H9 (cell line): ENCODE measurements around the gene PNPLA1. TPM values are rescaled to one million over a fixed set of nuclear protein-coding genes. Genes with fewer than 3 reads are reported as not detected.

ENCODE experiments used
- DNase-seq: peaks from one replicate; pipeline ENCODE4 v3.0.0-alpha.2; 2017
- H2AFZ ChIP-seq: one replicate; pipeline ENCODE4 v1.6.1; 2013; ENCODE audit warnings: mild to moderate bottlenecking, low read length, control low read depth, moderate library complexity
- H2AK5ac ChIP-seq: 2 replicates; pipeline ENCODE4 v1.6.1; 2013; ENCODE audit warnings: low read length, control low read depth, mixed read lengths; ENCODE audit not compliant: insufficient read length
- H2BK120ac ChIP-seq: one replicate; pipeline ENCODE4 v1.6.1; 2013; ENCODE audit warnings: low read depth, mild to moderate bottlenecking, low read length, control low read depth, inconsistent platforms; ENCODE audit not compliant: poor library complexity, severe bottlenecking
- H2BK12ac ChIP-seq: 2 replicates; pipeline ENCODE4 v1.6.1; 2013; ENCODE audit warnings: low read length, control low read depth, mixed read lengths, low read depth; ENCODE audit not compliant: insufficient read length
- H2BK15ac ChIP-seq: 2 replicates; pipeline ENCODE4 v1.6.1; 2013; ENCODE audit warnings: low read depth, low read length, control low read depth
- H2BK20ac ChIP-seq: one replicate; pipeline ENCODE4 v1.6.1; 2013; ENCODE audit warnings: low read depth, mild to moderate bottlenecking, low read length, control low read depth, inconsistent platforms; ENCODE audit not compliant: poor library complexity, severe bottlenecking
- H2BK5ac ChIP-seq: 2 replicates; pipeline ENCODE4 v1.6.1; 2013; ENCODE audit warnings: low read length, control low read depth, mixed read lengths; ENCODE audit not compliant: insufficient read length
- H3K14ac ChIP-seq: 2 replicates; pipeline ENCODE4 v1.6.1; 2013; ENCODE audit warnings: low read length, control low read depth; ENCODE audit not compliant: insufficient read depth
- H3K18ac ChIP-seq: 2 replicates; pipeline ENCODE4 v1.6.1; 2013; ENCODE audit warnings: low read depth, mild to moderate bottlenecking, mixed read lengths, low read length, control low read depth; ENCODE audit not compliant: insufficient read length
- H3K23ac ChIP-seq: 2 replicates; pipeline ENCODE4 v1.6.1; 2013; ENCODE audit warnings: low read length, control low read depth, mixed read lengths, low read depth; ENCODE audit not compliant: insufficient read length
- H3K23me2 ChIP-seq: 2 replicates; pipeline ENCODE4 v1.6.1; 2013; ENCODE audit warnings: low read depth, mild to moderate bottlenecking, mixed read lengths, low read length, control low read depth; ENCODE audit not compliant: insufficient read length, poor library complexity, severe bottlenecking
- H3K27ac ChIP-seq: 2 replicates; pipeline ENCODE4 v1.5.1; 2013; ENCODE audit warnings: low read length, control low read depth, mixed read lengths, low read depth; ENCODE audit not compliant: insufficient read length
- H3K27me3 ChIP-seq: 2 replicates; pipeline ENCODE4 v1.6.1; 2013; ENCODE audit warnings: low read length, control low read depth, inconsistent platforms; ENCODE audit not compliant: insufficient read depth
- H3K4ac ChIP-seq: 2 replicates; pipeline ENCODE4 v1.6.1; 2013; ENCODE audit warnings: low read depth, mild to moderate bottlenecking, control low read depth, inconsistent platforms, low read length, moderate library complexity
- H3K4me1 ChIP-seq: 2 replicates; pipeline ENCODE4 v1.6.1; 2013; ENCODE audit warnings: low read length, control low read depth, inconsistent platforms; ENCODE audit not compliant: insufficient read depth
- H3K4me2 ChIP-seq: 2 replicates; pipeline ENCODE4 v1.6.1; 2013; ENCODE audit warnings: low read length, control low read depth, mixed read lengths; ENCODE audit not compliant: insufficient read length, insufficient read depth
- H3K56ac ChIP-seq: 2 replicates; pipeline ENCODE4 v1.6.1; 2013; ENCODE audit warnings: low read depth, mild to moderate bottlenecking, mixed read lengths, low read length, control low read depth; ENCODE audit not compliant: insufficient read length
- H3K79me1 ChIP-seq: 2 replicates; pipeline ENCODE4 v1.6.1; 2013; ENCODE audit warnings: low read depth, mild to moderate bottlenecking, moderate library complexity, low read length, control low read depth, inconsistent platforms; ENCODE audit not compliant: insufficient read depth, poor library complexity, severe bottlenecking
- H3K79me2 ChIP-seq: 2 replicates; pipeline ENCODE4 v1.6.1; 2013; ENCODE audit warnings: low read length, control low read depth, inconsistent platforms; ENCODE audit not compliant: insufficient read depth
- H3K9ac ChIP-seq: 2 replicates; pipeline ENCODE4 v1.6.1; 2013; ENCODE audit warnings: low read length, control low read depth, mixed read lengths; ENCODE audit not compliant: insufficient read length; ENCODE audit errors: extremely low read depth
- H3K9me3 ChIP-seq: one replicate; pipeline ENCODE4 v1.6.1; 2013; ENCODE audit warnings: low read depth, low read length, inconsistent platforms; ENCODE audit not compliant: control insufficient read depth
- H3T11ph ChIP-seq: one replicate; pipeline ENCODE4 v1.6.1; 2013; ENCODE audit warnings: mild to moderate bottlenecking, low read length, control low read depth, inconsistent platforms
- H4K20me1 ChIP-seq: one replicate; pipeline ENCODE4 v1.6.1; 2013; ENCODE audit not compliant: control insufficient read depth, insufficient read length, insufficient read depth
- H4K5ac ChIP-seq: 2 replicates; pipeline ENCODE4 v1.6.1; 2013; ENCODE audit warnings: low read depth, mild to moderate bottlenecking, mixed read lengths, low read length, control low read depth; ENCODE audit not compliant: insufficient read length
- H4K8ac ChIP-seq: replicated peaks from 2 replicates; pipeline ENCODE4 v1.6.1; 2013; ENCODE audit warnings: low read length, control low read depth, mixed read lengths, low read depth; ENCODE audit not compliant: insufficient read length
- H4K91ac ChIP-seq: 2 replicates; pipeline ENCODE4 v1.6.1; 2013; ENCODE audit warnings: low read depth, mild to moderate bottlenecking, moderate library complexity, mixed read lengths, low read length, control low read depth; ENCODE audit not compliant: insufficient read length
- H3K27ac Mint-ChIP-seq, 3 experiments: 2 replicates in 2 of 3; 3 replicates in 1 of 3; pipeline ENCODE4 v1.8.0; 2020 to 2021; ENCODE audit warnings: mixed read lengths in 3 of 3, mild to moderate bottlenecking in 1 of 3, moderate library complexity in 1 of 3
- H3K27me3 Mint-ChIP-seq: 2 replicates; pipeline ENCODE4 v1.8.0; 2021; ENCODE audit warnings: low read depth, mild to moderate bottlenecking, moderate library complexity, mixed read lengths
- H3K36me3 Mint-ChIP-seq, 3 experiments: 2 replicates in 2 of 3; 3 replicates in 1 of 3; pipeline ENCODE4 v1.8.0; 2020 to 2021; ENCODE audit warnings: low read depth in 3 of 3, mixed read lengths in 3 of 3; ENCODE audit not compliant: insufficient read depth in 1 of 3
- H3K4me1 Mint-ChIP-seq, 2 experiments: 2 replicates each; pipeline ENCODE4 v1.8.0; 2020; ENCODE audit warnings: mixed read lengths in 2 of 2
- H3K4me3 Mint-ChIP-seq, 2 experiments: 2 replicates in 1 of 2; 3 replicates in 1 of 2; pipeline ENCODE4 v1.8.0; 2020 to 2021; ENCODE audit warnings: mild to moderate bottlenecking in 2 of 2, mixed read lengths in 2 of 2, moderate library complexity in 1 of 2
- H3K9me3 Mint-ChIP-seq, 2 experiments: 2 replicates in 1 of 2; 3 replicates in 1 of 2; pipeline ENCODE4 v1.8.0; 2020; ENCODE audit warnings: mild to moderate bottlenecking in 2 of 2, mixed read lengths in 2 of 2, moderate library complexity in 1 of 2
- CTCF ChIP-seq: fragments of 200-600 bp; sonication (generic); conservative IDR thresholded peaks from 3 replicates; pipeline ENCODE4 v1.8.0; 2021; ENCODE audit warnings: antibody characterized with exemption, mild to moderate bottlenecking
- WGBS: extraction: QIAGEN DNeasy Blood & Tissue Kit; methylation state at CpG from one replicate; pipeline ENCODE4 v1.1.7; 2013; ENCODE audit warnings: missing lambda C conversion rate, low lambda C conversion rate, mixed read lengths; ENCODE audit not compliant: insufficient read length; ENCODE audit errors: extremely low coverage; 5-methylcytosine and 5-hydroxymethylcytosine counted together
- total RNA-seq: library from RNA; stranded (reverse); gene quantifications from 2 replicates; pipeline ENCODE4 v1.2.1, GENCODE V29; 2021

The PNPLA1 gene
- total RNA-seq, 1 experiment from 2014 or later = 0.09 TPM

GRCh38 chr6:36286858-36287257 is 17.0 kb downstream of the PNPLA1 start:
- H3K9me3 Mint-ChIP-seq = no peaks in the 10 kb centered on the region
- Histone ChIP-seq H4K8ac (no peak overlapping the region), H4K91ac (no peak overlapping the region), H3K14ac (no peak overlapping the region), H3K4me2 (no peak overlapping the region), H2BK15ac (no peak overlapping the region), H4K5ac (no peak overlapping the region), H3K18ac (no peak overlapping the region), H3T11ph (no peak overlapping the region), H3K27ac (no peak overlapping the region), H2BK5ac (no peak overlapping the region), H3K56ac (no peak overlapping the region), H2AK5ac (no peak overlapping the region), H3K9ac (no peak overlapping the region), H2AFZ (no peak overlapping the region), H3K27me3 (no peaks in the 10 kb centered on the region), H3K23me2 (no peaks in the 10 kb centered on the region), H3K4me1 (no peaks in the 10 kb centered on the region), H2BK12ac (no peak overlapping the region), H4K20me1 (no peaks in the 10 kb centered on the region), H2BK20ac (no peak overlapping the region), H3K79me1 (no peaks in the 10 kb centered on the region), H3K23ac (no peak overlapping the region), H3K4ac (no peak overlapping the region), H3K9me3 (no peaks in the 10 kb centered on the region), H2BK120ac (no peak overlapping the region), H3K79me2 (no peaks in the 10 kb centered on the region)
- H3K4me3 Mint-ChIP-seq = no peak overlapping the region
- no CpG with 5 or more reads among the region's 5 CpGs for WGBS
- no peak for TF ChIP-seq CTCF
- DNase-seq = no peak
- H3K27me3 Mint-ChIP-seq = peaks cover 36% of the 10 kb centered on the region
- no peaks in the 10 kb centered on the region for H3K36me3 Mint-ChIP-seq
- no peak overlapping the region for H3K27ac Mint-ChIP-seq
- H3K4me1 Mint-ChIP-seq = peaks cover 10 to 16% of the 10 kb centered on the region in 2 experiments
